HEK293T (cell line): ENCODE results near the gene FCAMR.

Experiments used
- CTCF ChIA-PET: fragments of 350-600 bp; formaldehyde crosslinking; extraction: SDS; loops from one replicate; lab custom pipeline; 2021; ENCODE audit warnings: antibody characterized with exemption, inconsistent platforms; lab: Yijun Ruan, JAX
- POLR2A ChIA-PET: fragments of 350-600 bp; formaldehyde crosslinking; extraction: SDS; loops from one replicate; lab custom pipeline; 2020; ENCODE audit warnings: antibody characterized with exemption, inconsistent platforms; lab: Yijun Ruan, JAX
- DNase-seq: peaks from one replicate; pipeline ENCODE4 v3.0.0; 2012; ENCODE audit warnings: mixed read lengths; ENCODE audit errors: extremely low spot score
- ARNT ChIP-seq: fragments of 450-650 bp; IDR thresholded peaks from 2 replicates; pipeline ENCODE4 v1.6.1; 2017; ENCODE audit warnings: mild to moderate bottlenecking
- BHLHE40 ChIP-seq: fragments of 450-650 bp; IDR thresholded peaks from 2 replicates; pipeline ENCODE4 v1.6.1; 2016; ENCODE audit warnings: mild to moderate bottlenecking, moderate library complexity, borderline replicate concordance
- CTBP1 ChIP-seq: fragments of 450-650 bp; IDR thresholded peaks from 2 replicates; pipeline ENCODE4 v1.6.1; 2016; ENCODE audit warnings: borderline replicate concordance
- ELF4 ChIP-seq: fragments of 450-650 bp; IDR thresholded peaks from 2 replicates; pipeline ENCODE4 v1.6.1; 2017; ENCODE audit warnings: antibody characterized with exemption
- FOXA1 ChIP-seq: fragments of 450-650 bp; IDR thresholded peaks from 2 replicates; pipeline ENCODE4 v1.6.1; 2016; ENCODE audit warnings: mild to moderate bottlenecking
- FOXK2 ChIP-seq: fragments of 450-650 bp; IDR thresholded peaks from 2 replicates; pipeline ENCODE4 v1.6.1; 2016; ENCODE audit warnings: mild to moderate bottlenecking
- FOXM1 ChIP-seq: fragments of 450-650 bp; IDR thresholded peaks from 2 replicates; pipeline ENCODE4 v1.6.1; 2017; ENCODE audit warnings: mild to moderate bottlenecking, borderline replicate concordance
- HDGF ChIP-seq: fragments of 450-650 bp; IDR thresholded peaks from 2 replicates; pipeline ENCODE4 v1.6.1; 2017; ENCODE audit warnings: antibody characterized with exemption, borderline replicate concordance
- L3MBTL2 ChIP-seq: fragments of 450-650 bp; conservative IDR thresholded peaks from 2 replicates; pipeline ENCODE4 v1.6.1; 2016; ENCODE audit warnings: mild to moderate bottlenecking
- LEF1 ChIP-seq: fragments of 450-650 bp; IDR thresholded peaks from 2 replicates; pipeline ENCODE4 v1.6.1; 2017; ENCODE audit warnings: mild to moderate bottlenecking, borderline replicate concordance
- NFRKB ChIP-seq: fragments of 450-650 bp; IDR thresholded peaks from 2 replicates; pipeline ENCODE4 v1.6.1; 2016; ENCODE audit warnings: mild to moderate bottlenecking, moderate library complexity
- PKNOX1 ChIP-seq: fragments of 450-650 bp; IDR thresholded peaks from 2 replicates; pipeline ENCODE4 v1.6.1; 2016
- SP1 ChIP-seq: fragments of 450-650 bp; IDR thresholded peaks from 2 replicates; pipeline ENCODE4 v1.6.1; 2017
- SUZ12 ChIP-seq: fragments of 450-650 bp; IDR thresholded peaks from 2 replicates; pipeline ENCODE4 v1.6.1; 2016; ENCODE audit warnings: mild to moderate bottlenecking
- TARDBP ChIP-seq: fragments of 450-650 bp; IDR thresholded peaks from 2 replicates; pipeline ENCODE4 v1.6.1; 2016
- ZNF384 ChIP-seq: fragments of 450-650 bp; IDR thresholded peaks from 2 replicates; pipeline ENCODE4 v1.6.1; 2016

The FCAMR gene

GRCh38 chr1:206940588-206940936, 29.7 kb downstream of the FCAMR start:
- ChIA-PET POLR2A (no interaction called here), CTCF (interaction anchor here (0.9 kb wide), 1 partner anchor 461 kb away, joined by 4 read pairs; no protein-coding TSS in a partner anchor)
- TF ChIP-seq ARNT, result no peak
- TF ChIP-seq PKNOX1, result no peak
- no peak for TF ChIP-seq NFRKB
- TF ChIP-seq FOXA1, result no peak
- no peak for TF ChIP-seq CTBP1
- TF ChIP-seq SUZ12, result no peak
- no peak for TF ChIP-seq ELF4
- no peak for TF ChIP-seq FOXM1
- no peak for TF ChIP-seq ZNF384
- TF ChIP-seq L3MBTL2, result no peak
- TF ChIP-seq HDGF, result no peak
- no peak for TF ChIP-seq LEF1
- TF ChIP-seq TARDBP, result no peak
- TF ChIP-seq BHLHE40, result no peak
- no peak for TF ChIP-seq SP1
- TF ChIP-seq FOXK2, result no peak
- DNase-seq, result no peak

- ChIA-PET CTCF (interaction anchor here (0.9 kb wide), 1 partner anchor 461 kb away, joined by 4 read pairs; no protein-coding TSS in a partner anchor), POLR2A (no interaction called here)
- no peak for DNase-seq
Observed at GRCh38 chr1:206939841-206940587, 30.2 kb downstream of the FCAMR start.

GRCh38 chr1:206939131-206939530, 31.1 kb downstream of the FCAMR start:
- no peak for DNase-seq
- TF ChIP-seq FOXK2 (no peak), LEF1 (no peak), ELF4 (no peak), ZNF384 (no peak), CTBP1 (no peak), PKNOX1 (no peak), ARNT (no peak), NFRKB (no peak), FOXM1 (no peak), TARDBP (no peak)
- ChIA-PET POLR2A (no interaction called here), CTCF (no interaction called here)

More at GRCh38 chr1:206939841-206940587, 30.2 kb downstream of the FCAMR start:
- TF ChIP-seq ELF4 (no peak), CTBP1 (no peak), FOXA1 (no peak), NFRKB (no peak), LEF1 (no peak), L3MBTL2 (no peak), TARDBP (no peak), FOXM1 (no peak), PKNOX1 (no peak), HDGF (no peak), SP1 (no peak), BHLHE40 (no peak)

GRCh38 chr1:206937425-206937824, 32.8 kb downstream of the FCAMR start:
- CTCF ChIA-PET, result no interaction called here
- no peak for TF ChIP-seq HDGF
- no peak for TF ChIP-seq ARNT
- TF ChIP-seq FOXA1, result no peak
- TF ChIP-seq TARDBP, result no peak
- TF ChIP-seq BHLHE40, result no peak
- no peak for DNase-seq
- POLR2A ChIA-PET, result no interaction called here

- peak; percentile 79 for DNase-seq
- POLR2A ChIA-PET, result no interaction called here
- CTCF ChIA-PET, result interaction anchor here (0.5 to 2.0 kb wide), 9 partner anchors 14 to 575 kb away, joined by 3 to 13 read pairs (median 4); no protein-coding TSS in a partner anchor
- TF ChIP-seq FOXK2 (no peak), ARNT (no peak), HDGF (no peak), SP1 (no peak), ZNF384 (no peak), L3MBTL2 (no peak), CTBP1 (no peak), PKNOX1 (no peak), FOXA1 (no peak), NFRKB (no peak), ELF4 (no peak), LEF1 (no peak), BHLHE40 (no peak), FOXM1 (no peak)
Observed at GRCh38 chr1:206935491-206936067, 34.7 kb downstream of the FCAMR start.
